Adrenal gland (tissue), 5 donors: ENCODE data around the gene GRIP1.

Experiments used
- POLR2A ChIP-seq, 2 donors: fragments of 450-650 bp; IDR thresholded peaks; one replicate each; pipeline ENCODE4 v1.6.1; 2017; ENCODE audit warnings: antibody characterized with exemption in 2 of 2, mild to moderate bottlenecking in 2 of 2, moderate library complexity in 1 of 2
- TF ChIP-seq, protein P1 (sequence below), 6 experiments: fragments of 450-650 bp in 4 of 6; fragments of 200-600 bp in 2 of 6; sonication (generic) in 1 of 6; IDR thresholded peaks; 1 replicate in 5 of 6; 2 replicates in 1 of 6; pipeline versions ENCODE4 v1.5.1 to v1.8.0; 2016 to 2021; ENCODE audit warnings: antibody characterized with exemption in 6 of 6, mild to moderate bottlenecking in 2 of 6, moderate library complexity in 1 of 6
- donor health status: DM: no; HTN: no; CAD: no.

DNA sequence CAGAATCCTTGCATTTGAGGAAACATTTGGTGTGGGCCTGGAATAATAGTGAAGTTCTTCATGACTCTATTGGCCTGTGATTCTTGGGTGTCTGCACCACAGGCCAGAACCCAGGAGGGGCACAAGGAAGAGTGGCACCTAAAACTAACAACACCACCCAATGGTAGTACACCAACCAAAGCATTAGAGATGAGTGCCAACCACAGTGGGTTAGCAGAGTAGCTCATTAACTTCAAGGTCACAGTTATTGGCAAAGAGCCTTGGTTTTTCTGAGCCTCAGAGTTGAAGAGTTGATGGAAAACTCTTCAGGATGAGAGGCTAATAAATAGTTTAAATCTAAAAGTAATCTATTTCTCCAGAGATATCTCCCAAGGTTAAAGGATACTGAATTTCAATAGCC, 319.6 kb downstream of the GRIP1 start:
- TF ChIP-seq, protein P1, sequence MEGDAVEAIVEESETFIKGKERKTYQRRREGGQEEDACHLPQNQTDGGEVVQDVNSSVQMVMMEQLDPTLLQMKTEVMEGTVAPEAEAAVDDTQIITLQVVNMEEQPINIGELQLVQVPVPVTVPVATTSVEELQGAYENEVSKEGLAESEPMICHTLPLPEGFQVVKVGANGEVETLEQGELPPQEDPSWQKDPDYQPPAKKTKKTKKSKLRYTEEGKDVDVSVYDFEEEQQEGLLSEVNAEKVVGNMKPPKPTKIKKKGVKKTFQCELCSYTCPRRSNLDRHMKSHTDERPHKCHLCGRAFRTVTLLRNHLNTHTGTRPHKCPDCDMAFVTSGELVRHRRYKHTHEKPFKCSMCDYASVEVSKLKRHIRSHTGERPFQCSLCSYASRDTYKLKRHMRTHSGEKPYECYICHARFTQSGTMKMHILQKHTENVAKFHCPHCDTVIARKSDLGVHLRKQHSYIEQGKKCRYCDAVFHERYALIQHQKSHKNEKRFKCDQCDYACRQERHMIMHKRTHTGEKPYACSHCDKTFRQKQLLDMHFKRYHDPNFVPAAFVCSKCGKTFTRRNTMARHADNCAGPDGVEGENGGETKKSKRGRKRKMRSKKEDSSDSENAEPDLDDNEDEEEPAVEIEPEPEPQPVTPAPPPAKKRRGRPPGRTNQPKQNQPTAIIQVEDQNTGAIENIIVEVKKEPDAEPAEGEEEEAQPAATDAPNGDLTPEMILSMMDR (IDR thresholded peaks at IDR 0.05) = no peak
- TF ChIP-seq POLR2A (IDR thresholded peaks at IDR 0.05) = no peak
